ENCODE results near the gene TTC33. TPM values are rescaled to one million over a fixed set of nuclear protein-coding genes. Genes with fewer than 3 reads are reported as not detected.

TTC33 gene
- total RNA-seq, 1 experiment from 2014 or later, result 30.2 TPM

- CTCF ChIA-PET, result interaction anchor here (0.6 to 1.0 kb wide), 7 partner anchors 9 to 1379 kb away, joined by 3 to 16 read pairs (median 5); no protein-coding TSS in a partner anchor
- intact Hi-C loops (cut with micrococcal nuclease; ENCODE audit: unreplicated experiment), result no loop called here
- peaks cover 26% of the 10 kb centered on the region for H4K20me1 ChIP-seq (ENCODE audit: insufficient read depth)
- no peaks in the 10 kb centered on the region for H3K9me3 ChIP-seq (ENCODE audit: insufficient read depth, low read depth)
- H3F3A ChIP-seq (ENCODE audit: insufficient read depth, low read depth), result peaks cover 25% of the 10 kb centered on the region
- H3K4me2 ChIP-seq, result peak overlapping the region; percentile 81
- TF ChIP-seq, protein P1, sequence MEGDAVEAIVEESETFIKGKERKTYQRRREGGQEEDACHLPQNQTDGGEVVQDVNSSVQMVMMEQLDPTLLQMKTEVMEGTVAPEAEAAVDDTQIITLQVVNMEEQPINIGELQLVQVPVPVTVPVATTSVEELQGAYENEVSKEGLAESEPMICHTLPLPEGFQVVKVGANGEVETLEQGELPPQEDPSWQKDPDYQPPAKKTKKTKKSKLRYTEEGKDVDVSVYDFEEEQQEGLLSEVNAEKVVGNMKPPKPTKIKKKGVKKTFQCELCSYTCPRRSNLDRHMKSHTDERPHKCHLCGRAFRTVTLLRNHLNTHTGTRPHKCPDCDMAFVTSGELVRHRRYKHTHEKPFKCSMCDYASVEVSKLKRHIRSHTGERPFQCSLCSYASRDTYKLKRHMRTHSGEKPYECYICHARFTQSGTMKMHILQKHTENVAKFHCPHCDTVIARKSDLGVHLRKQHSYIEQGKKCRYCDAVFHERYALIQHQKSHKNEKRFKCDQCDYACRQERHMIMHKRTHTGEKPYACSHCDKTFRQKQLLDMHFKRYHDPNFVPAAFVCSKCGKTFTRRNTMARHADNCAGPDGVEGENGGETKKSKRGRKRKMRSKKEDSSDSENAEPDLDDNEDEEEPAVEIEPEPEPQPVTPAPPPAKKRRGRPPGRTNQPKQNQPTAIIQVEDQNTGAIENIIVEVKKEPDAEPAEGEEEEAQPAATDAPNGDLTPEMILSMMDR (conservative IDR thresholded peaks at IDR 0.05), result no peak
- H3K4me1 ChIP-seq (replicated peaks; ENCODE audit: insufficient read depth), result peaks cover 29% of the 10 kb centered on the region
- no TSS peak for BruUV-seq (replicated peaks)
- H3K36me3 ChIP-seq (ENCODE audit: low read depth), result 0 out of 2 replicates have a peak, but pooled peaks cover 6% of the 10 kb centered on the region
- H3K27me3 ChIP-seq (ENCODE audit: insufficient read depth, low read depth), result no peaks in the 10 kb centered on the region
- H3K27ac ChIP-seq, result peak overlapping the region; percentile 68
- H3K4me3 ChIP-seq, result peak overlapping the region; percentile 99
- H3K79me2 ChIP-seq (ENCODE audit: low read depth), result peaks cover 46% of the 10 kb centered on the region
- peak overlapping the region; percentile 100 for H2AFZ ChIP-seq
- no peak for DNase-seq
- POLR2A ChIA-PET (ENCODE audit: unreplicated experiment), result interaction anchor here (0.5 to 1.1 kb wide), 6 partner anchors 9 to 219 kb away, joined by 3 to 16 read pairs (median 5); no protein-coding TSS in a partner anchor
- no peaks in the 10 kb centered on the region; the same call in 1 of the 2 replicates for H3K9me2 ChIP-seq (ENCODE audit: insufficient read depth)
Observed at GRCh38 chr5:40799258-40799657, 43.5 kb upstream of the TTC33 start.

- ChIA-PET CTCF (interaction anchor here (0.6 to 1.4 kb wide), 9 partner anchors 9 to 1378 kb away, joined by 3 to 20 read pairs (median 5); partner anchors contain the start of gene RPL37), POLR2A (ENCODE audit: unreplicated experiment) (interaction anchor here (0.5 to 1.2 kb wide), 14 partner anchors 8 to 1601 kb away, joined by 3 to 24 read pairs (median 4); no protein-coding TSS in a partner anchor)
- DNase-seq, result peak in 1 of 2 experiments; percentile 64
- Histone ChIP-seq H3K27me3 (ENCODE audit: insufficient read depth, low read depth) (no peaks in the 10 kb centered on the region), H3K4me1 (replicated peaks; ENCODE audit: insufficient read depth) (peaks cover 29% of the 10 kb centered on the region), H3K36me3 (ENCODE audit: low read depth) (0 out of 2 replicates have a peak, but pooled peaks cover 6% of the 10 kb centered on the region), H3K4me2 (peak overlapping the region; percentile 81), H2AFZ (peak overlapping the region; percentile 100), H4K20me1 (ENCODE audit: insufficient read depth) (peaks cover 31% of the 10 kb centered on the region), H3K9me2 (ENCODE audit: insufficient read depth) (no peaks in the 10 kb centered on the region; the same call in 1 of the 2 replicates), H3K27ac (peak overlapping the region; percentile 68), H3F3A (ENCODE audit: insufficient read depth, low read depth) (peaks cover 25% of the 10 kb centered on the region), H3K79me2 (ENCODE audit: low read depth) (peaks cover 51% of the 10 kb centered on the region), H3K4me3 (peak overlapping the region; percentile 99), H3K9me3 (ENCODE audit: insufficient read depth, low read depth) (no peaks in the 10 kb centered on the region)
- BruUV-seq (replicated peaks), result no TSS peak
- no peak for TF ChIP-seq EZH2 (IDR thresholded peaks at IDR 0.05; ENCODE audit: low read depth)
- TF ChIP-seq, protein P1 (conservative IDR thresholded peaks at IDR 0.05), result no peak
- intact Hi-C loops (cut with micrococcal nuclease; ENCODE audit: unreplicated experiment), result loop anchor here (1.0 kb wide), 2 partner anchors 36 to 44 kb away; partner anchors contain the start of genes RPL37 and TTC33
Observed at GRCh38 chr5:40798801-40799210, 43.0 kb upstream of the TTC33 start.

DNA sequence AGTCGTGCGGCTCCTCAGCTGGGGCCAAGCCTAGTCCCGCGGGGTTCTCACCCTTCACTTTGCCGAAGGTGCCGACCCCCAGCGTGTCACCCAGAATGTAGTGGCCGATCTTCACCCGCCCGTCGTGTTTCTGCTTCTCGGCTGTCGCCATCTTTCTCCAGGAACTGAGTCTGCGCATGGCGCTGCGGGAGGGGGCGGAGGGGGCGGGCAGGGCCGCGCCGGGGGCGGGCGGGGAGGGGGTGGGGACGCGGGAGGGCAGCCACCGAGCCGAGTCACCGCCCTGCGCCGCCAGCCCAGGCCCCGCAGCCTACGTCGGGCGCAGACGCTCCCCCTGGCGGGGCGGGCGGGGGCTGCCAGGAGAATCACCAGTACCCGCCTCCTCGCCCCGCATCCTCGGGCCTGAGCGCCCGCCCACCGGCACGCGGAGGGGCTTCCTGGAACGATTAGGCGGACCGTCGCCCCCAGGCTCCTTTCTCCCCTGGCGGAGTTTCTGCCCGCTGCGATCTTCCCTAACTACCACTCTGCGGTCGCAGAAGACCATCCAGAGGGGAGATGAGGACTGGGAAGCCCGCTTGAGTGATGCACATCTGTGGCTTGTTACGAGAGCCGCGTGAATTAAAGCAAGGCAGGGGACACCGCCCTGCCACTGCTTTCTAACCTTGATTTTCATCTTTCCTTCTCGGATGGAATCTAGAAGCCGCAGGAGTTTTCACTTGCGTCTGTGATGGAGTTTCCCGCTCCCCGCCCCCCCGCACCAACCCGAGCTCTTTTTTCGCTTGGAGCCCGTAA is 42.4 kb upstream of the TTC33 start, which contains the start of gene PRKAA1:
TSS of gene PRKAA1 (minus strand) at position 363 of the 789 bp plus-strand sequence. CDS start at position 178, 185 bp downstream.
- TSS peak; percentile 90 for BruUV-seq (replicated peaks)
- no peaks in the 10 kb centered on the region for H3K9me3 ChIP-seq (ENCODE audit: insufficient read depth, low read depth)
- CTCF ChIA-PET, result interaction anchor here (0.6 to 1.4 kb wide), 11 partner anchors 10 to 1378 kb away, joined by 3 to 20 read pairs (median 4); partner anchors contain the start of gene RPL37
- H3K36me3 ChIP-seq (ENCODE audit: low read depth), result peaks cover 6% of the 10 kb centered on the region; the same call in 1 of the 2 replicates
- H3K4me3 ChIP-seq, result peak within 1 kb of the TSS; percentile 99
- POLR2A ChIA-PET (ENCODE audit: unreplicated experiment), result interaction anchor here (0.5 to 1.2 kb wide), 14 partner anchors 9 to 1953 kb away, joined by 3 to 24 read pairs (median 4); no protein-coding TSS in a partner anchor
- peaks cover 29% of the 10 kb centered on the region for H3K4me1 ChIP-seq (replicated peaks; ENCODE audit: insufficient read depth)
- H2AFZ ChIP-seq, result peak within 1 kb of the TSS; percentile 100
- H3K27ac ChIP-seq, result peak within 1 kb of the TSS; percentile 72
- DNase-seq, result peak; percentile 76 to 99
- peaks cover 57% of the 10 kb centered on the region for H3K79me2 ChIP-seq (ENCODE audit: low read depth)
- peaks cover 25% of the 10 kb centered on the region for H3F3A ChIP-seq (ENCODE audit: insufficient read depth, low read depth)
- peaks cover 37% of the 10 kb centered on the region for H4K20me1 ChIP-seq (ENCODE audit: insufficient read depth)
- TF ChIP-seq, protein P1 (conservative IDR thresholded peaks at IDR 0.05), result peak; percentile 72
- TF ChIP-seq EZH2 (IDR thresholded peaks at IDR 0.05; ENCODE audit: low read depth), result no peak
- no peaks in the 10 kb centered on the region; the same call in 1 of the 2 replicates for H3K9me2 ChIP-seq (ENCODE audit: insufficient read depth)
- H3K4me2 ChIP-seq, result peak within 1 kb of the TSS; percentile 94
- no peaks in the 10 kb centered on the region for H3K27me3 ChIP-seq (ENCODE audit: insufficient read depth, low read depth)
- intact Hi-C loops (cut with micrococcal nuclease; ENCODE audit: unreplicated experiment), result loop anchor here (1.0 kb wide), 2 partner anchors 37 to 43 kb away; partner anchors contain the start of genes RPL37 and TTC33
